ENCODE results near the gene SYT4. TPM values are rescaled to one million over a fixed set of nuclear protein-coding genes. Genes with fewer than 3 reads are reported as not detected.

SYT4 gene
- 0.07 TPM in 1 of 2 replicates, not detected in the other for polyA plus RNA-seq (2013)

GRCh38 chr18:43277164-43277600 lies at the start of gene SYT4:
SYT4 (minus strand) TSS chr18:43277490; CDS start chr18:43277281, 209 bp downstream.
- Histone ChIP-seq H4K8ac (ENCODE audit: low read depth, low read length) (no peak within 1 kb of the TSS), H3K23ac (ENCODE audit: low read length) (no peak within 1 kb of the TSS), H3K4me3 (ENCODE audit: low read depth, low read length) (no peak within 1 kb of the TSS), H3K14ac (ENCODE audit: low read length) (no peak within 1 kb of the TSS), H2AFZ (ENCODE audit: insufficient read depth, low read length, poor library complexity) (no peak within 1 kb of the TSS), H3K4ac (ENCODE audit: low read depth, low read length) (no peak within 1 kb of the TSS), H2BK5ac (ENCODE audit: low read depth, low read length, poor library complexity) (no peak within 1 kb of the TSS), H2BK12ac (ENCODE audit: low read length) (no peak within 1 kb of the TSS), H3K27ac (ENCODE audit: low read depth, low read length) (no peak within 1 kb of the TSS), H4K91ac (ENCODE audit: low read depth, low read length) (no peak within 1 kb of the TSS), H3K4me1 (ENCODE audit: control insufficient read depth in 1 of 2, insufficient read depth in 2 of 2, low read length in 2 of 2) (peaks cover 1 to 2% of the 10 kb centered on the region in 2 experiments), H3K9ac (ENCODE audit: low read length) (no peak within 1 kb of the TSS), H3K79me1 (ENCODE audit: low read length) (no peaks in the 10 kb centered on the region), H2AK5ac (ENCODE audit: low read length) (no peak within 1 kb of the TSS), H3K4me2 (ENCODE audit: low read length) (peak within 1 kb of the TSS; percentile 54), H3K9me3 (ENCODE audit: insufficient read depth, low read depth, low read length) (no peaks in the 10 kb centered on the region), H3K36me3 (ENCODE audit: control insufficient read depth in 1 of 2, insufficient read depth in 2 of 2, low read length in 2 of 2) (no peaks in the 10 kb centered on the region), H2BK120ac (ENCODE audit: insufficient read depth, low read length, poor library complexity) (no peak within 1 kb of the TSS), H3K79me2 (ENCODE audit: control insufficient read depth, insufficient read depth, low read length, poor library complexity) (no peaks in the 10 kb centered on the region), H3K27me3 (ENCODE audit: insufficient read depth, low read length) (no peaks in the 10 kb centered on the region), H3K18ac (ENCODE audit: low read length) (no peak within 1 kb of the TSS), H4K12ac (ENCODE audit: low read depth, low read length) (no peak within 1 kb of the TSS)
- peak; percentile 30 to 57 for DNase-seq
- no CpG with 5 or more reads among the region's 20 CpGs for WGBS (ENCODE audit: extremely low coverage, insufficient coverage, insufficient read length)

DNA sequence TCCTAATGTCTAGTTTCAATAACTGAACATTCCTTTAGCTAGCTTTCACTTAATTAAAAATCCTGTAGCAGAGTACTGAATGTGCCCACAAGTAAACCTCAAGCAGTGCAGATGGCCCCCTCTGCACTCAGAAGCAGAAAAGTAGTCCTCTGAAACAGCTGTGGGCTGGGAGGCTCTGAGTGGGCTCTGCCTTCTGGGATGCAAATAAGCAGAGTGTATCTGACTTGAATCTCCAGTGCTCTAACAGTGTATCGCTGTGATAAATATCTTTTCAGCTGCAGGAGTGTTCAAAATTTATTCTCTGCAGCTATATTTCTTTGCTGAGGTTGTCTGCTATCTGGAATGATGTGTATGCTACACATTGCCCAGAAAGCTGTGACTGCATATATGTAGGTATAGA lies 44.8 kb upstream of the SYT4 start:
- Histone ChIP-seq H3K18ac (ENCODE audit: low read length) (no peak overlapping the region), H3K79me1 (ENCODE audit: low read length) (no peaks in the 10 kb centered on the region), H3K4me1 (ENCODE audit: control insufficient read depth in 1 of 2, insufficient read depth in 2 of 2, low read length in 2 of 2) (no peaks in the 10 kb centered on the region), H3K27ac (ENCODE audit: low read depth, low read length) (no peak overlapping the region), H3K4me3 (ENCODE audit: low read depth, low read length) (no peak overlapping the region), H2BK12ac (ENCODE audit: low read length) (no peak overlapping the region), H2AFZ (ENCODE audit: insufficient read depth, low read length, poor library complexity) (no peak overlapping the region), H4K91ac (ENCODE audit: low read depth, low read length) (no peak overlapping the region), H3K27me3 (ENCODE audit: insufficient read depth, low read length) (no peaks in the 10 kb centered on the region), H3K4me2 (ENCODE audit: low read length) (no peak overlapping the region), H4K12ac (ENCODE audit: low read depth, low read length) (no peak overlapping the region), H2AK5ac (ENCODE audit: low read length) (no peak overlapping the region), H3K36me3 (ENCODE audit: control insufficient read depth in 1 of 2, insufficient read depth in 2 of 2, low read length in 2 of 2) (no peaks in the 10 kb centered on the region), H3K79me2 (ENCODE audit: control insufficient read depth, insufficient read depth, low read length, poor library complexity) (no peaks in the 10 kb centered on the region), H3K4ac (ENCODE audit: low read depth, low read length) (no peak overlapping the region), H3K14ac (ENCODE audit: low read length) (no peak overlapping the region), H3K9ac (ENCODE audit: low read length) (no peak overlapping the region), H3K23ac (ENCODE audit: low read length) (no peak overlapping the region), H2BK120ac (ENCODE audit: insufficient read depth, low read length, poor library complexity) (no peak overlapping the region), H2BK5ac (ENCODE audit: low read depth, low read length, poor library complexity) (no peak overlapping the region), H4K8ac (ENCODE audit: low read depth, low read length) (no peak overlapping the region), H3K9me3 (ENCODE audit: insufficient read depth, low read depth, low read length) (no peaks in the 10 kb centered on the region)
- WGBS (ENCODE audit: extremely low coverage, insufficient coverage, insufficient read length) = no CpG with 5 or more reads among the region's 1 CpG
- no peak for DNase-seq

GRCh38 chr18:43314941-43315340 lies 37.7 kb upstream of the SYT4 start:
- Histone ChIP-seq H3K27ac (ENCODE audit: low read depth, low read length) (no peak overlapping the region), H3K79me1 (ENCODE audit: low read length) (no peaks in the 10 kb centered on the region), H3K4ac (ENCODE audit: low read depth, low read length) (no peak overlapping the region), H2BK5ac (ENCODE audit: low read depth, low read length, poor library complexity) (no peak overlapping the region), H4K12ac (ENCODE audit: low read depth, low read length) (no peak overlapping the region), H3K36me3 (ENCODE audit: control insufficient read depth in 1 of 2, insufficient read depth in 2 of 2, low read length in 2 of 2) (no peaks in the 10 kb centered on the region), H3K9me3 (ENCODE audit: insufficient read depth, low read depth, low read length) (no peaks in the 10 kb centered on the region), H2AK5ac (ENCODE audit: low read length) (no peak overlapping the region), H3K9ac (ENCODE audit: low read length) (no peak overlapping the region), H3K18ac (ENCODE audit: low read length) (no peak overlapping the region), H4K91ac (ENCODE audit: low read depth, low read length) (no peak overlapping the region), H3K4me1 (ENCODE audit: control insufficient read depth in 1 of 2, insufficient read depth in 2 of 2, low read length in 2 of 2) (no peaks in the 10 kb centered on the region), H2BK120ac (ENCODE audit: insufficient read depth, low read length, poor library complexity) (no peak overlapping the region), H3K4me2 (ENCODE audit: low read length) (no peak overlapping the region), H3K4me3 (ENCODE audit: low read depth, low read length) (no peak overlapping the region), H4K8ac (ENCODE audit: low read depth, low read length) (no peak overlapping the region), H3K79me2 (ENCODE audit: control insufficient read depth, insufficient read depth, low read length, poor library complexity) (no peaks in the 10 kb centered on the region), H3K14ac (ENCODE audit: low read length) (no peak overlapping the region), H3K27me3 (ENCODE audit: insufficient read depth, low read length) (no peaks in the 10 kb centered on the region), H2BK12ac (ENCODE audit: low read length) (no peak overlapping the region), H2AFZ (ENCODE audit: insufficient read depth, low read length, poor library complexity) (no peak overlapping the region), H3K23ac (ENCODE audit: low read length) (no peak overlapping the region)
- WGBS (ENCODE audit: extremely low coverage, insufficient coverage, insufficient read length) = 100% methylated on average over 1 of the region's 3 CpGs
- peak; percentile 25 to 75 for DNase-seq

GRCh38 chr18:43312891-43313290 lies 35.6 kb upstream of the SYT4 start:
- Histone ChIP-seq H3K27ac (ENCODE audit: low read depth, low read length) (no peak overlapping the region), H3K4me3 (ENCODE audit: low read depth, low read length) (no peak overlapping the region), H3K14ac (ENCODE audit: low read length) (no peak overlapping the region), H2AK5ac (ENCODE audit: low read length) (no peak overlapping the region), H3K4ac (ENCODE audit: low read depth, low read length) (no peak overlapping the region), H3K36me3 (ENCODE audit: control insufficient read depth in 1 of 2, insufficient read depth in 2 of 2, low read length in 2 of 2) (no peaks in the 10 kb centered on the region), H4K12ac (ENCODE audit: low read depth, low read length) (no peak overlapping the region), H3K23ac (ENCODE audit: low read length) (no peak overlapping the region), H3K79me1 (ENCODE audit: low read length) (no peaks in the 10 kb centered on the region), H4K91ac (ENCODE audit: low read depth, low read length) (no peak overlapping the region), H3K27me3 (ENCODE audit: insufficient read depth, low read length) (no peaks in the 10 kb centered on the region), H2AFZ (ENCODE audit: insufficient read depth, low read length, poor library complexity) (no peak overlapping the region), H3K4me2 (ENCODE audit: low read length) (no peak overlapping the region), H3K9ac (ENCODE audit: low read length) (no peak overlapping the region), H3K79me2 (ENCODE audit: control insufficient read depth, insufficient read depth, low read length, poor library complexity) (no peaks in the 10 kb centered on the region), H3K18ac (ENCODE audit: low read length) (no peak overlapping the region), H4K8ac (ENCODE audit: low read depth, low read length) (no peak overlapping the region), H2BK5ac (ENCODE audit: low read depth, low read length, poor library complexity) (no peak overlapping the region), H3K4me1 (ENCODE audit: control insufficient read depth in 1 of 2, insufficient read depth in 2 of 2, low read length in 2 of 2) (no peaks in the 10 kb centered on the region), H3K9me3 (ENCODE audit: insufficient read depth, low read depth, low read length) (no peaks in the 10 kb centered on the region), H2BK12ac (ENCODE audit: low read length) (no peak overlapping the region), H2BK120ac (ENCODE audit: insufficient read depth, low read length, poor library complexity) (no peak overlapping the region)
- WGBS (ENCODE audit: extremely low coverage, insufficient coverage, insufficient read length) = no CpG with 5 or more reads among the region's 1 CpG
- DNase-seq = peak in 1 of 2 donors; percentile 27

Data from trophoblast cell (in vitro differentiated cells and primary cell).